Heart left ventricle (tissue), 16 donors: ENCODE data around the gene SPEM3. TPM values are rescaled to one million over a fixed set of nuclear protein-coding genes. Genes with fewer than 3 reads are reported as not detected.

Experiments
- ATAC-seq, 4 donors: fragments of 200-7000 bp; cut with Tn5 transposase; one replicate each; pipeline ENCODE4 v1.9.1; 2020 to 2022; ENCODE audit warnings: moderate library complexity in 4 of 4, mild to moderate bottlenecking in 3 of 4, moderate number of reproducible peaks in 1 of 4
- DNase-seq, 5 donors: peaks; one replicate each; pipeline ENCODE4 v3.0.0-alpha.2; 2020
- H3K27ac ChIP-seq, 12 donors: fragments of 200-600 bp; sonication (generic) in 4 of 12; one replicate each; pipeline versions ENCODE4 v1.5.0 to v1.8.0; 2016 to 2022; ENCODE audit warnings: mild to moderate bottlenecking in 2 of 12
- H3K27me3 ChIP-seq, 9 donors: fragments of 200-600 bp; sonication (generic) in 2 of 9; one replicate each; pipeline versions ENCODE4 v1.5.1 to v1.8.0; 2016 to 2022; ENCODE audit warnings: mild to moderate bottlenecking in 3 of 9
- H3K36me3 ChIP-seq, 9 donors: fragments of 200-600 bp; sonication (generic) in 2 of 9; one replicate each; pipeline versions ENCODE4 v1.5.0 to v1.8.0; 2018 to 2022; ENCODE audit warnings: mild to moderate bottlenecking in 2 of 9
- H3K4me1 ChIP-seq, 12 donors: fragments of 200-600 bp; sonication (generic) in 4 of 12; one replicate each; pipeline versions ENCODE4 v1.5.0 to v1.8.0; 2016 to 2022; ENCODE audit warnings: mild to moderate bottlenecking in 3 of 12
- H3K4me3 ChIP-seq, 12 donors: fragments of 200-600 bp; sonication (generic) in 4 of 12; one replicate each; pipeline versions ENCODE4 v1.5.0 to v1.8.0; 2017 to 2022; ENCODE audit warnings: mild to moderate bottlenecking in 9 of 12, moderate library complexity in 4 of 12
- H3K9me3 ChIP-seq, 12 donors: fragments of 200-600 bp; sonication (generic) in 4 of 12; one replicate each; pipeline versions ENCODE4 v1.5.0 to v1.8.0; 2016 to 2022; ENCODE audit warnings: mild to moderate bottlenecking in 1 of 12
- CTCF ChIP-seq, 12 donors: fragments of 200-600 bp; sonication (generic) in 4 of 12; IDR thresholded peaks; one replicate each; pipeline versions ENCODE4 v1.5.0 to v1.8.0; 2018 to 2022; ENCODE audit warnings: antibody characterized with exemption in 12 of 12, mild to moderate bottlenecking in 5 of 12
- POLR2A ChIP-seq, 2 donors: fragments of 450-650 bp; IDR thresholded peaks; one replicate each; pipeline ENCODE4 v1.6.1; 2017; ENCODE audit warnings: antibody characterized with exemption in 2 of 2, mild to moderate bottlenecking in 2 of 2, moderate library complexity in 2 of 2
- WGBS, 4 donors: extraction: QIAGEN DNeasy Blood & Tissue Kit in 2 of 4; methylation state at CpG; one replicate each; pipeline versions ENCODE4 v1.1.5 to v1.1.7; 2013 to 2018; 5-methylcytosine and 5-hydroxymethylcytosine counted together
- intact Hi-C, 10 donors: fragments of 100-400 bp; cut with DNase I; formaldehyde crosslinking; loops; one replicate each; pipeline versions ENCODE4 v1.11.1 to v1.14.2; 2022
- polyA plus RNA-seq, 2 donors: library from polyadenylated mRNA; stranded (reverse); fragments of 200-250 nt; gene quantifications; one replicate each; pipeline ENCODE4 v1.2.3, GENCODE V29; 2013
- total RNA-seq, 9 donors: library from RNA; depleted of rRNA in 2 of 9; stranded (reverse); fragments of >200 nt in 2 of 9; fragmentation: NEBNext Ultra II Directional in 3 of 9; extraction: Animal tissue kit (Norgen Biotek cat#: 25700) in 3 of 9; gene quantifications; one replicate each; pipeline versions ENCODE4 v1.1.0 to v1.2.4, GENCODE V29; 2016 to 2023
- donor health status: ischemic (EF 13 %, LVEDD 7.1; RV severe dilation, severe dysfunction).
- donor health status: healthy with polysubstance abuse.
- donor health status: DM: no; HTN: yes; CAD: no.
- donor health status: DM: no; HTN: no; CAD: no.
- donor health status: ischemic (EF 25% LVEDD 6.9; RV normal size, moderate dysfunction).
- donor health status: ischemic (EF 25% LVEDD 5.7; RV mildly dilated, moderate dysfunction).
- donor health status: healthy.
- donor health status: DM: yes; HTN: yes; CAD: no.
- donor health status: ischemic (EF 35%, LVEDD 5.7; RV mildly dilated, moderate dysfunction).
- donor health status: nonischemic (EF 11% LVEDD 7.7; RV severe dilation, severe dysfunction).
- donor health status: DM: yes; HTN: yes; CAD: no.
- donor health status: PGD.
- donor health status: ischemic (EF 29% LVEDD 5.4; RV normal size, mild dysfunction).
- donor health status: nonischemic (EF 23%, LVEDD 6.1; RV moderate dilation, normal function).

The SPEM3 gene
- total and polyA plus RNA-seq, 11 donors, result not detected

GRCh38 chr17:7459961-7460545 is 31.4 kb downstream of the SPEM3 start:
- TF ChIP-seq CTCF (IDR thresholded peaks at IDR 0.05) (no peak), POLR2A (IDR thresholded peaks at IDR 0.05) (no peak)
- 79 to 86% (median 84%) methylated on average over 3 of the region's 3 CpGs for whole genome bisulfite sequencing, 4 donors

GRCh38 chr17:7460850-7461660 is 32.4 kb downstream of the SPEM3 start:
- no peak for ATAC-seq

More at GRCh38 chr17:7459961-7460545, 31.4 kb downstream of the SPEM3 start:
- H3K36me3 ChIP-seq, result peaks cover 0 to 36% (median 26%) of the 10 kb centered on the region in 9 donors
- intact Hi-C loops, result no loop called here
- DNase-seq (no peak), ATAC-seq (no peak)
- H3K9me3 ChIP-seq, result no peaks in the 10 kb centered on the region
- no peak overlapping the region for H3K27ac ChIP-seq
- no peak overlapping the region for H3K4me3 ChIP-seq
- H3K4me1 ChIP-seq, result peaks cover 0 to 13% (median 5%) of the 10 kb centered on the region in 12 donors
- H3K27me3 ChIP-seq, result no peaks in the 10 kb centered on the region

GRCh38 chr17:7462474-7463371 is 34.1 kb downstream of the SPEM3 start:
- Histone ChIP-seq H3K4me3 (no peak overlapping the region), H3K4me1 (peaks cover 5 to 24% (median 20%) of the 10 kb centered on the region in 12 donors), H3K27me3 (no peaks in the 10 kb centered on the region), H3K9me3 (no peaks in the 10 kb centered on the region), H3K27ac (no peak overlapping the region), H3K36me3 (peaks cover 0 to 52% (median 39%) of the 10 kb centered on the region in 9 donors)
- TF ChIP-seq POLR2A (IDR thresholded peaks at IDR 0.05) (no peak), CTCF (IDR thresholded peaks at IDR 0.05) (no peak)
- peak in 1 of 5 donors; percentile 25 for DNase-seq
- intact Hi-C loops, result no loop called here
- WGBS, 4 donors, result 92 to 94% (median 92%) methylated on average over 23 to 44 of the region's 44 CpGs
- peak in 1 of 4 donors; percentile 6 for ATAC-seq

More at GRCh38 chr17:7460850-7461660, 32.4 kb downstream of the SPEM3 start:
- intact Hi-C loops, result no loop called here
- Histone ChIP-seq H3K27ac (no peak overlapping the region), H3K27me3 (no peaks in the 10 kb centered on the region), H3K9me3 (no peaks in the 10 kb centered on the region), H3K4me3 (no peak overlapping the region), H3K4me1 (peaks cover 2 to 19% (median 9%) of the 10 kb centered on the region in 12 donors), H3K36me3 (peaks cover 0 to 44% (median 36%) of the 10 kb centered on the region in 9 donors)
- 92 to 96% (median 94%) methylated on average over 7 of the region's 7 CpGs for WGBS, 4 donors
- TF ChIP-seq POLR2A (IDR thresholded peaks at IDR 0.05) (no peak), CTCF (IDR thresholded peaks at IDR 0.05) (no peak)
- DNase-seq, result no peak
